NCI-H2107 treated with DMSO at 0.1 percent for 48 hours (cell line): ENCODE measurements around the gene RPL34.

Source experiments
- DNase-seq: peaks from one replicate; lab custom pipeline; 2025; ENCODE audit not compliant: unreplicated experiment; lab: John Stamatoyannopoulos, UW

RPL34 gene

GRCh38 chr4:108622828-108623227 lies 2.5 kb downstream of the RPL34 start:
- no peak for DNase-seq

GRCh38 chr4:108624263-108625056 lies 4.1 kb downstream of the RPL34 start:
- DNase-seq, result no peak

- DNase-seq, result no peak
These were observed 5.7 kb downstream of the RPL34 start for GRCh38 chr4:108626056-108626455.

DNA sequence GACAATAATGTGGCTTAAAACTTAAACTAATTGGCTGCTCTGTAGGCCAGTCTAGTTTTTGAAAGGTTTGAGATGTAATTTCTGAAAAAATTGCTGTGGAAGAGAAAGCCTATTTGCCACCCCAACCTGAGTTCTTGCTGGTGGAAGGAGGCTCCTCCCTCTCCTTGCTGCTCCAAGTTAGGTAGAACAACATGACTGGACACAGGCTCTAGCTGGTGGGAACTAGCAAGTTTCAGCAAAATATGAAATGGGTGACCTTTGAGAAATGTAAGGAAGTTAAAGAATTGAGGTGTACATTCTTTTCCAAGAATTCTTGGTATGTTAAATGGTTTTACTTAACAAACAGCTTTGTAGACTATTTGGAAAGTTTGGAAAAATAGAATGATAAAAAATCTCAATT lies 8.0 kb downstream of the RPL34 start:
- DNase-seq, result no peak

DNA sequence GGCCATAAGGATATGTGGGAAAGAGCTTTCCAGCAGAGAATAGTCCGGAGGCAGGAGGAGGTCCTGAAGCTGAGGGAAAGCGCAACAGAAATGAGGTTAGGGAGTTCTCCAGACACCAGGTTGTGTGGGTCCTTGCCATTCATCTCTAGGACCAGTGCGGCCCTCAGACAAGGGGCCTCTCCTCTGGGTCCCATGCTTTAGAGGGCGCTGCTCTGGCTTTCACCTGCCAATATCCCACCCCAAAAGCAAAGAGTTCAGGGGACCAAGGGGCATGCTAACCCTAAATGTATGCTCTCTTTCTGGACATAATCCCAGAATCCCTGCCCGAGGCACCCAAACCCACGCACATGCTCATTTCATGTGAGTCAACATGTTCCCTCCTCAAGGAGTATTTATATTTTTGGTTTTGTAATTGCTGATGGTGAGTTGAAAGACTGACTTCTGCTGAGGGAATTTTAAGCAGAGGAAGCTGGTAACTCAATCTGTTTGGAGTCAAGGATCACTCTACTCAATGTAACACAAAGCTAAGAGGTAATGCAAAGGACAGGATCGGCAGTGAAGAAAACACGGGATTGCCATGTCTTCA lies 14.8 kb downstream of the RPL34 start:
- DNase-seq, result no peak

GRCh38 chr4:108636246-108636645 lies 15.9 kb downstream of the RPL34 start:
- DNase-seq, result no peak

DNA sequence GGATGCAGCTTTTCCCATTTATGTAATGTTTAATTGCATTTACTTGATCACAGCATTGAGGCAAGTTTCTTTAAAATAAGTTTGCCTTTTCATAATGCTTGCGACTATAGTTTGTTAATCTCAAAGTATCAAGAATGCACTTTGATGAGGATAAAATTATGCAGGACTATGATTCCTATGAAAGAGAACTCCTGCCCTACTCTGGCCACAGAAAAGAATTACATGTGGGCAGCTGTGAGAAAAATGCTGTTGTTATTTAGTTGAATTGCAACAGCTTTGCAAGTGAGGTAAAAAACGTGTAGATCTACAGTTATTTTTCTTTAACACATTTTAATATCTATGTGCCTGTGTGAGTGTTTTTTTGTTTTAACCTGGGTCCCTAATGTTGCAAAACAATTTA lies 17.5 kb downstream of the RPL34 start:
- no peak for DNase-seq

GRCh38 chr4:108644237-108644636 lies 23.9 kb downstream of the RPL34 start:
- no peak for DNase-seq

GRCh38 chr4:108646706-108647105 lies 26.3 kb downstream of the RPL34 start:
- no peak for DNase-seq

- DNase-seq, result no peak
These were observed 29.5 kb downstream of the RPL34 start for GRCh38 chr4:108649863-108650211.

- peak; percentile 86 for DNase-seq
These were observed 30.0 kb downstream of the RPL34 start, which contains the start of gene OSTC for GRCh38 chr4:108650212-108651013. TSS of gene OSTC (plus strand) at chr4:108650599. CDS start at chr4:108650656, 57 bp downstream.

GRCh38 chr4:108651014-108651791 lies 30.8 kb downstream of the RPL34 start:
- no peak for DNase-seq

GRCh38 chr4:108662629-108663028 lies 42.3 kb downstream of the RPL34 start:
- DNase-seq, result no peak

GRCh38 chr4:108674356-108674977 lies 54.1 kb downstream of the RPL34 start:
- no peak for DNase-seq
